Heart right ventricle (tissue), 16 donors: ENCODE measurements around the gene AQP12A. TPM values are rescaled to one million over a fixed set of nuclear protein-coding genes. Genes with fewer than 3 reads are reported as not detected.

Experiments
- ATAC-seq, 8 donors: fragments of 200-7000 bp; cut with Tn5 transposase; one replicate each; pipeline ENCODE4 v1.9.1; 2020; ENCODE audit warnings: mild to moderate bottlenecking in 8 of 8, moderate library complexity in 8 of 8, moderate number of reproducible peaks in 1 of 8
- DNase-seq, 2 donors: peaks; one replicate each; pipeline ENCODE4 v3.0.0-alpha.2; 2020
- H3K27ac ChIP-seq, 10 donors: fragments of 200-600 bp; sonication (generic) in 2 of 10; one replicate each; pipeline versions ENCODE4 v1.5.0 to v1.8.0; 2020 to 2022; ENCODE audit warnings: mild to moderate bottlenecking in 3 of 10
- H3K27me3 ChIP-seq, 7 donors: fragments of 200-600 bp; one replicate each; pipeline ENCODE4 v1.8.0; 2021 to 2022; ENCODE audit warnings: mild to moderate bottlenecking in 2 of 7
- H3K36me3 ChIP-seq, 9 donors: fragments of 200-600 bp; sonication (generic) in 1 of 9; one replicate each; pipeline versions ENCODE4 v1.5.0 to v1.8.0; 2020 to 2022; ENCODE audit warnings: mild to moderate bottlenecking in 2 of 9
- H3K4me1 ChIP-seq, 9 donors: fragments of 200-600 bp; sonication (generic) in 1 of 9; one replicate each; pipeline versions ENCODE4 v1.5.0 to v1.8.0; 2020 to 2022; ENCODE audit warnings: mild to moderate bottlenecking in 4 of 9
- H3K4me3 ChIP-seq, 10 donors: fragments of 200-600 bp; sonication (generic) in 2 of 10; one replicate each; pipeline versions ENCODE4 v1.5.0 to v1.8.0; 2020 to 2022; ENCODE audit warnings: mild to moderate bottlenecking in 7 of 10, moderate library complexity in 2 of 10
- H3K9me3 ChIP-seq, 11 donors: fragments of 200-600 bp in 10 of 11; sonication (generic) in 2 of 11; one replicate each; pipeline versions ENCODE4 v1.5.0 to v1.8.0; 2013 to 2022; ENCODE audit warnings: mild to moderate bottlenecking in 2 of 11, control low read depth in 1 of 11, moderate library complexity in 1 of 11
- WGBS, 2 donors: extraction: QIAGEN DNeasy Blood & Tissue Kit; methylation state at CpG; one replicate each; pipeline ENCODE4 v1.1.7; 2013; ENCODE audit warnings: inconsistent platforms in 1 of 2; 5-methylcytosine and 5-hydroxymethylcytosine counted together
- intact Hi-C, 10 donors: fragments of 100-400 bp; cut with DNase I; formaldehyde crosslinking; loops; one replicate each; pipeline versions ENCODE4 v1.11.1 to v1.14.2; 2022
- polyA plus RNA-seq, 2 donors: library from polyadenylated mRNA; stranded (reverse); fragments of 200-250 nt; gene quantifications; one replicate each; pipeline ENCODE4 v1.2.3, GENCODE V29; 2013
- total RNA-seq, 10 donors: library from RNA; stranded (reverse); fragmentation: NEBNext Ultra II Directional in 3 of 10; extraction: Animal tissue kit (Norgen Biotek cat#: 25700) in 3 of 10; gene quantifications; one replicate each; pipeline versions ENCODE4 v1.2.1 to v1.2.4, GENCODE V29; 2021 to 2023
- TF ChIP-seq, protein P1 (sequence below), 9 donors: fragments of 200-600 bp; sonication (generic) in 2 of 9; IDR thresholded peaks; one replicate each; pipeline versions ENCODE4 v1.5.0 to v1.8.0; 2021 to 2022; ENCODE audit warnings: antibody characterized with exemption in 9 of 9, mild to moderate bottlenecking in 5 of 9, moderate library complexity in 1 of 9
- donor health status: Arrhythmogenic right ventricular cardiomyopathy.
- donor health status: ischemic (EF 13 %, LVEDD 7.1; RV severe dilation, severe dysfunction).
- donor health status: healthy with polysubstance abuse.
- donor health status: DM: no; HTN: yes; CAD: no.
- donor health status: DM: no; HTN: no; CAD: no.
- donor health status: ischemic (EF 25% LVEDD 6.9; RV normal size, moderate dysfunction).
- donor health status: ischemic (EF 25% LVEDD 5.7; RV mildly dilated, moderate dysfunction).
- donor health status: healthy.
- donor health status: DM: yes; HTN: yes; CAD: no.
- donor health status: Ischemic cardiomyopathy.
- donor health status: ischemic (EF 35%, LVEDD 5.7; RV mildly dilated, moderate dysfunction).
- donor health status: nonischemic (EF 11% LVEDD 7.7; RV severe dilation, severe dysfunction).
- donor health status: DM: yes; HTN: yes; CAD: no.
- donor health status: PGD.
- donor health status: ischemic (EF 29% LVEDD 5.4; RV normal size, mild dysfunction).
- donor health status: nonischemic (EF 23%, LVEDD 6.1; RV moderate dilation, normal function).

Gene AQP12A
- total and polyA plus RNA-seq, 12 donors: not detected

DNA sequence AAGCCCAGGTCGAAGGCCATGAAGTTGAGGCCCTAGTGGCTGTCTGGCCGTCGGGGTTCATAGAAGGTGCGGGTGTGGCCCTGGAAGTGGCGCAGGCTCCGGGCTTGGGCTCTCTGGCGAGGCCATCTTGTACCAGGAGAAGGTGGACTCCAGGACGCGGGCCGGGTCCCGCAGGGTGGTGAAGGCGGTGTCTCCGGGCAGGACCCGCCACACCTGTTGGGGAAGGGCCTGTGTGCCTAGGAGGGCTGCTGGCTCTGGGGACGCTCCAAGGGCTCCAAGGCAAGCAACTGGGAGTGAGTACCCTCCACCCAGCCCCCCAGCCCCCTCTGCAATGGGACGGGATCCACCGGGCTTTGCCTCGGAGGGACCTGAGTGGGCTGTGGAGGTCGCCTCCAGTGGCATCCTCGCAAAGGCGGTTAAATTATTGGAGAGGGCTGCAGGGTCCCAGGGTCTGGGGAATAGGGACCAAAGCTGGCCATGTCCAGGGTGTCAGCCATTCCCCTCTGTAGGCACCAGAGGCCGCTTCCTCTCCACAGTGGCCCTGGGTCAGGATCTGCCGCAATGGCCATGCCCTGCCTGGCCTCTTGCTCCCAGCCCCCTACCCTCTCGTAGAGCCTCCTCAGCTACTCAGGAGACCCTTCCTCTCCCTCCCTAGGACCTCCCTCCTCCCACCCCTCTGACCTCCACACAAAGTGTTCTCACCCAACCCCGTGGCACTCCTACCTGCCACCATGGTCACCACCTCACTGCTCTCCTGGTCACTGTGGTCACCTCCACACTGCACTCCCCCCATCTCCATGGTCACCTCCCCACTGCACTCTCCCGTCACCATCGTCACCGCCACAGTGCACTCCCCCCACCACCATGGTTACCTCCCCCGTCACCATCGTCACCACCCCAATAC is 10.3 kb downstream of the AQP12A start:
- intact Hi-C loops: loop anchor here in 6 of 10 donors (5.0 to 10.0 kb wide), 3 partner anchors 177 to 190 kb away; no protein-coding TSS in a partner anchor
- ATAC-seq: peak in 1 of 8 donors; percentile 6
- H3K36me3 ChIP-seq: no peaks in the 10 kb centered on the region
- H3K4me3 ChIP-seq: no peak overlapping the region
- H3K9me3 ChIP-seq: no peaks in the 10 kb centered on the region
- TF ChIP-seq, protein P1, sequence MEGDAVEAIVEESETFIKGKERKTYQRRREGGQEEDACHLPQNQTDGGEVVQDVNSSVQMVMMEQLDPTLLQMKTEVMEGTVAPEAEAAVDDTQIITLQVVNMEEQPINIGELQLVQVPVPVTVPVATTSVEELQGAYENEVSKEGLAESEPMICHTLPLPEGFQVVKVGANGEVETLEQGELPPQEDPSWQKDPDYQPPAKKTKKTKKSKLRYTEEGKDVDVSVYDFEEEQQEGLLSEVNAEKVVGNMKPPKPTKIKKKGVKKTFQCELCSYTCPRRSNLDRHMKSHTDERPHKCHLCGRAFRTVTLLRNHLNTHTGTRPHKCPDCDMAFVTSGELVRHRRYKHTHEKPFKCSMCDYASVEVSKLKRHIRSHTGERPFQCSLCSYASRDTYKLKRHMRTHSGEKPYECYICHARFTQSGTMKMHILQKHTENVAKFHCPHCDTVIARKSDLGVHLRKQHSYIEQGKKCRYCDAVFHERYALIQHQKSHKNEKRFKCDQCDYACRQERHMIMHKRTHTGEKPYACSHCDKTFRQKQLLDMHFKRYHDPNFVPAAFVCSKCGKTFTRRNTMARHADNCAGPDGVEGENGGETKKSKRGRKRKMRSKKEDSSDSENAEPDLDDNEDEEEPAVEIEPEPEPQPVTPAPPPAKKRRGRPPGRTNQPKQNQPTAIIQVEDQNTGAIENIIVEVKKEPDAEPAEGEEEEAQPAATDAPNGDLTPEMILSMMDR (IDR thresholded peaks at IDR 0.05): no peak
- peaks cover 0 to 60% (median 37%) of the 10 kb centered on the region in 7 donors for H3K27me3 ChIP-seq
- 88 to 89% methylated on average over 30 of the region's 30 CpGs for WGBS, 2 donors
- peak in 1 of 2 donors; percentile 8 for DNase-seq
- no peak overlapping the region for H3K27ac ChIP-seq
- H3K4me1 ChIP-seq: peaks cover 0 to 5% (median 0%) of the 10 kb centered on the region in 9 donors

DNA sequence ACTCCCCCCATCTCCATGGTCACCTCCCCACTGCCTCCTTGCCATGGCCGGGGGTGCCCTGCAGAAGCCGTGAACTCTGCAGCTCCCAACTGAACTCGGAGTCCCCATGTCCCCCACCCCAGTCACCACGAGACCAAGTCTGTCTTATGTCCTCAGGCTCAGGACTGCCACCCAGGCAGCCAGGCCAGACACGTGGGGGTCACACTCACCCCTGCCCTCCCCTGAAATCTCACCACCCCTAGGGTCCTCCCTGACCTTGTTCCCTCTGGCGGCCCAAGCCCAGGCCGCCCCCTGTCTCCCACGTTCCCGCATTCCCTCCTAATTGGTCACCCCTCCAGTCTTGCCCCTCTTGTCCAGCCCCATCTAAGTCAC is 11.0 kb downstream of the AQP12A start:
- no peak overlapping the region for H3K4me3 ChIP-seq
- no peak overlapping the region for H3K27ac ChIP-seq
- TF ChIP-seq, protein P1 (IDR thresholded peaks at IDR 0.05): no peak
- H3K36me3 ChIP-seq: no peaks in the 10 kb centered on the region
- intact Hi-C loops: loop anchor here in 6 of 10 donors (5.0 to 10.0 kb wide), 3 partner anchors 178 to 190 kb away; no protein-coding TSS in a partner anchor
- peaks cover 0 to 5% (median 0%) of the 10 kb centered on the region in 9 donors for H3K4me1 ChIP-seq
- 77 to 80% methylated on average over 9 of the region's 9 CpGs for WGBS, 2 donors
- peak in 1 of 2 donors; percentile 3 for DNase-seq
- ATAC-seq: no peak
- no peaks in the 10 kb centered on the region for H3K9me3 ChIP-seq
- peaks cover 0 to 66% (median 40%) of the 10 kb centered on the region in 7 donors for H3K27me3 ChIP-seq

DNA sequence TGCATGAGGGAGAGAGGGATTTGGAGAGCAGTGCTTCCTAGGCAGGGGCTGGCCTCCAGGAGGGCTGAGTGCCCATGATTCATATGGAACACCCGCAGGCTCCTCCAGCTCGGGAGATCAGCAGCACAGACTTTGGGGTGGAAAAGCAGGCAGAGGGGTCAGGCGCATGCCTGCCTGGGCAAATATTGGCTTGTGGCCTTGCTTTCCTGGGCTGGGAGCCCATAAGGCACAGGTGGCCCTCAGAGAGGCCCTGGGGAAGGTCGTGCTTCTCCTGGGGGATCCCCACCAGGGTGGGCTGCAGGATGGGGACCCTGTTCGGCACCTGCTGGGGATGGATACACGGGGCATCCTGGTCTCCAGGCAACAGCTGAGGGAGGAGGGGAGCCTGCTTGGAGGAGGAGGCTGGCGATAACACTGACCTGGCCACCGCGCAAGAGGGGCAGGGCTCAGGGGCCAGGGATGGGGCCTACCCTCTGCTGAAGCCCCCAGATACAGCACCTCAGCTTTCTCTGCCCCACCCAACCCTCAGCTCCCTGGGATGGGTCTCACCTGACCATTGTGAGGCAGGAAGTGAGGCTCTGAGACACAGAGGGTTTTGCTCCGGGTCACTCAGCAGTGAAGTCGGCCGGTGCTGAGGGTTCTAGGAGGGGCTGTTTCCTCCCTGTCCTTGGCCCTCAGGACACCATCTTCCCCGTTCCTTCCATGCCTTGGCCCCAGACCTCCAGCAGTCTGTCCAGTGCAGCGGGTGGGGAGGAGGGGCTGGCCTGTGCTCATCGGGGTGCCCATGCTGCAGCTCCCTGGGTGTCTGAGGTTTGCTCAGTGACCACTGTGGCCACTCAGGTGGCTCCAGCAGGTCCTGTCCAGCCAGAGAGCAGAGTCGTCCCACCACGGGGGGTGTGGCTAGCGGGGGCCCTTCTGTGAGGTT is 12.0 kb downstream of the AQP12A start:
- Histone ChIP-seq H3K9me3 (no peaks in the 10 kb centered on the region), H3K4me1 (peaks cover 0 to 5% (median 0%) of the 10 kb centered on the region in 9 donors), H3K27ac (no peak overlapping the region), H3K36me3 (no peaks in the 10 kb centered on the region), H3K4me3 (no peak overlapping the region), H3K27me3 (peaks cover 0 to 74% (median 46%) of the 10 kb centered on the region in 7 donors)
- TF ChIP-seq, protein P1 (IDR thresholded peaks at IDR 0.05): no peak
- ATAC-seq (no peak), DNase-seq (peak in 1 of 2 donors; percentile 5)
- WGBS, 2 donors: 69 to 72% methylated on average over 18 of the region's 18 CpGs
- intact Hi-C loops: loop anchor here in 6 of 10 donors (5.0 to 10.0 kb wide), 3 partner anchors 179 to 191 kb away; no protein-coding TSS in a partner anchor

DNA sequence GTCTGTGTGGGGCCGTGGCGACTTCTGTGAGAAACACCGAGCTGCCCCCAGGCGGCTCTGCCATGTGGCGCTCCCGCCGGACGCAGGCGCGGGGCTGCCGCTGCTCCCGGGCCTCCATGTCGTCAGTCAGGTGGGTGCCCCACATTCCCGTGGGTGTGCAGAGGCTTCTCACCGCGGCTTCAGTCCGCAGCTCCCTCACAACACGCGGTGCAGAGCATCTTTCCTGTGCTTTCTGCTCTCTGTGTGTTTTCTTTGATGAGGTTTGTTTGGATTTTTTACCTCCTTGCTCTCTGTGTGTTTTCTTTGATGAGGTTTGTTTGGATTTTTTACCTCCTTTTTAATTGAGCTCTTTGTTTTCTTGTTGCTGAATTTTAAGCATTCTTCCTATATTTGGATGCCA is 13.0 kb downstream of the AQP12A start:
- no peaks in the 10 kb centered on the region for H3K9me3 ChIP-seq
- peaks cover 0 to 5% (median 0%) of the 10 kb centered on the region in 9 donors for H3K4me1 ChIP-seq
- intact Hi-C loops: loop anchor here in 7 of 10 donors (5.0 to 10.0 kb wide), 3 partner anchors 180 to 192 kb away; no protein-coding TSS in a partner anchor
- 69% methylated on average over 19 of the region's 19 CpGs for WGBS, 2 donors
- DNase-seq (peak in 1 of 2 donors; percentile 4), ATAC-seq (no peak)
- H3K27me3 ChIP-seq: peaks cover 0 to 78% (median 43%) of the 10 kb centered on the region in 7 donors
- TF ChIP-seq, protein P1 (IDR thresholded peaks at IDR 0.05): no peak
- H3K36me3 ChIP-seq: no peaks in the 10 kb centered on the region
- H3K27ac ChIP-seq: no peak overlapping the region
- H3K4me3 ChIP-seq: no peak overlapping the region
